ENCODE measurements around the gene GFRA1. TPM values are rescaled to one million over a fixed set of nuclear protein-coding genes. Genes with fewer than 3 reads are reported as not detected.

GFRA1 gene
- total and polyA plus RNA-seq, 10 donors: 0.52 to 36.5 (median 4.5) TPM

- H3K9me3 ChIP-seq: no peaks in the 10 kb centered on the region
- H3K27me3 ChIP-seq (replicated peaks in 1 of 7): no peaks in the 10 kb centered on the region
- H3K27ac ChIP-seq: no peak overlapping the region
- intact Hi-C loops (cut with DNase I; ENCODE audit: low total_unique reads): no loop called here
- no peaks in the 10 kb centered on the region for H3K4me1 ChIP-seq
- H3K4me3 ChIP-seq: no peak overlapping the region
- WGBS, 5 donors: 86 to 97% (median 90%) methylated on average over 7 of the region's 7 CpGs
- no peaks in the 10 kb centered on the region for H3K36me3 ChIP-seq
- DNase-seq: no peak
- TF ChIP-seq POLR2A (IDR thresholded peaks at IDR 0.05) (no peak), POLR2AphosphoS5 (IDR thresholded peaks at IDR 0.05) (no peak)
- TF ChIP-seq, protein P1, sequence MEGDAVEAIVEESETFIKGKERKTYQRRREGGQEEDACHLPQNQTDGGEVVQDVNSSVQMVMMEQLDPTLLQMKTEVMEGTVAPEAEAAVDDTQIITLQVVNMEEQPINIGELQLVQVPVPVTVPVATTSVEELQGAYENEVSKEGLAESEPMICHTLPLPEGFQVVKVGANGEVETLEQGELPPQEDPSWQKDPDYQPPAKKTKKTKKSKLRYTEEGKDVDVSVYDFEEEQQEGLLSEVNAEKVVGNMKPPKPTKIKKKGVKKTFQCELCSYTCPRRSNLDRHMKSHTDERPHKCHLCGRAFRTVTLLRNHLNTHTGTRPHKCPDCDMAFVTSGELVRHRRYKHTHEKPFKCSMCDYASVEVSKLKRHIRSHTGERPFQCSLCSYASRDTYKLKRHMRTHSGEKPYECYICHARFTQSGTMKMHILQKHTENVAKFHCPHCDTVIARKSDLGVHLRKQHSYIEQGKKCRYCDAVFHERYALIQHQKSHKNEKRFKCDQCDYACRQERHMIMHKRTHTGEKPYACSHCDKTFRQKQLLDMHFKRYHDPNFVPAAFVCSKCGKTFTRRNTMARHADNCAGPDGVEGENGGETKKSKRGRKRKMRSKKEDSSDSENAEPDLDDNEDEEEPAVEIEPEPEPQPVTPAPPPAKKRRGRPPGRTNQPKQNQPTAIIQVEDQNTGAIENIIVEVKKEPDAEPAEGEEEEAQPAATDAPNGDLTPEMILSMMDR (IDR thresholded peaks at IDR 0.05 in 8 of 11, conservative IDR thresholded peaks at IDR 0.05 in 3 of 11): no peak
Observed at GRCh38 chr10:116059320-116059719, 213.7 kb downstream of the GFRA1 start.

- Histone ChIP-seq H3K4me1 (no peaks in the 10 kb centered on the region), H3K36me3 (no peaks in the 10 kb centered on the region), H3K27me3 (replicated peaks in 1 of 7) (no peaks in the 10 kb centered on the region), H3K4me3 (no peak overlapping the region), H3K27ac (no peak overlapping the region), H3K9me3 (no peaks in the 10 kb centered on the region)
- TF ChIP-seq POLR2AphosphoS5 (IDR thresholded peaks at IDR 0.05): no peak
- no peak for TF ChIP-seq POLR2A (IDR thresholded peaks at IDR 0.05)
- TF ChIP-seq, protein P1 (IDR thresholded peaks at IDR 0.05 in 8 of 11, conservative IDR thresholded peaks at IDR 0.05 in 3 of 11): no peak
- intact Hi-C loops (cut with DNase I; ENCODE audit: low total_unique reads): no loop called here
- no peak for DNase-seq
- 85 to 95% (median 88%) methylated on average over 11 of the region's 11 CpGs for WGBS, 5 donors
Observed at GRCh38 chr10:116056445-116057293, 216.3 kb downstream of the GFRA1 start.

DNA sequence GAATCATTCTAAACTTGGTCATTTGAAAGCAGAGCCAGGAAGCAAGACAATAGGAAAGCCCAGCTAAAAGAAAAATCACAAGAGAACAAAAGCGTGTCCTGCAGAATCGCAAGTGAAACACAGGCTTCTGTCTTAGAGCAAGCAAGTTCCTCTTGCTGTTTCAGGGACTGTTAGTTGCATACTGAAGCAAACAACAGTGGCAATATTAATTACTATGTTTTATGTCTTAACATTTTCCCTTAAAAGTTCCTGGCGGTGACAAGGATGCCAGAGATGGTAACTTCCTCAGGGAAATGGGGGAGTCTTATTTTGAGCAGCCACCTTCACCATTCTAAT lies 217.1 kb downstream of the GFRA1 start:
- no peak for DNase-seq
- Histone ChIP-seq H3K9me3 (no peaks in the 10 kb centered on the region), H3K27ac (no peak overlapping the region), H3K27me3 (replicated peaks in 1 of 7) (no peaks in the 10 kb centered on the region), H3K36me3 (no peaks in the 10 kb centered on the region), H3K4me3 (no peak overlapping the region), H3K4me1 (no peaks in the 10 kb centered on the region)
- intact Hi-C loops (cut with DNase I; ENCODE audit: low total_unique reads): no loop called here
- WGBS, 5 donors: 75 to 88% (median 86%) methylated on average over 3 of the region's 3 CpGs
- TF ChIP-seq, protein P1 (IDR thresholded peaks at IDR 0.05 in 8 of 11, conservative IDR thresholded peaks at IDR 0.05 in 3 of 11): no peak
- TF ChIP-seq POLR2A (IDR thresholded peaks at IDR 0.05) (no peak), POLR2AphosphoS5 (IDR thresholded peaks at IDR 0.05) (no peak)

DNA sequence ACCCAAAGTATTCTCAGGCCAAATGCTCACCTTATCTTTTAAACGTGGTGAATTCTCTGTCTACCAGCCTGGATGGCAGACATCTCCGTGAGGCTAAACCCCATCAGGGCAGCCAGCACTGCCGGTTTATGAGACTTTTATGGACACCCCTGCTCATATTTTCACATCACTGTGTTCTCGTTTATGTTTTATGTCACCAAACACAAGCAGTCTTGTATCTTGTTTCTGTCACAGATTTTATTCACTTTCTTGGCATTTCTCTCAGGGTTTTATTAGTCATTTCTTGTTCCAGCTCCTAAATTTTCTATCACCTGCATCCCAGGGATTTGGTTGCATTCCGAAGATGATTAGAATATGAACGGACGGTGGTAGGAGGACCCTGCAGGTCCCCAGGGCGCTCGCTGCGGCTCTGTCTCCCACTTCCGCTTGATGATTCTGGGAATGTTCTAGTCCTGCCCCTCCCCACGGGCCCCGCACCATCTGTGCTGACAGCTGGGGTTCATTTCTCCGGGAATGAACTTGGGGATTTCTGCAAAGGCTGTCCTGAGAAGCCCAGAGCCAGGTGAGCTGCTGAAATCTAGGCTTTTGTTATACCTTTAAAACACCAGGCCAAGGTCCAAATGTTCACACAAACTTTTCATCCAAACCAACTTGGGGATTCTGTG lies 217.6 kb downstream of the GFRA1 start:
- Histone ChIP-seq H3K4me3 (no peak overlapping the region), H3K9me3 (no peaks in the 10 kb centered on the region), H3K27me3 (replicated peaks in 1 of 7) (no peaks in the 10 kb centered on the region), H3K36me3 (no peaks in the 10 kb centered on the region), H3K4me1 (no peaks in the 10 kb centered on the region), H3K27ac (no peak overlapping the region)
- WGBS, 5 donors: 79 to 84% (median 83%) methylated on average over 14 of the region's 14 CpGs
- TF ChIP-seq POLR2AphosphoS5 (IDR thresholded peaks at IDR 0.05): no peak
- TF ChIP-seq POLR2A (IDR thresholded peaks at IDR 0.05): no peak
- TF ChIP-seq, protein P1 (IDR thresholded peaks at IDR 0.05 in 8 of 11, conservative IDR thresholded peaks at IDR 0.05 in 3 of 11): no peak
- no peak for DNase-seq
- intact Hi-C loops (cut with DNase I; ENCODE audit: low total_unique reads): no loop called here

All from spleen (tissue), 11 donors.